ENCODE results near the gene ABHD12B.
A peak's percentile ranks its signal among the peaks of the same experiment; 100 is the strongest.
"Not testable (repeated sequence)": the region's sequence is repeated elsewhere in the genome, so short reads cannot be mapped to it uniquely, and the experiment has no call there.

ABHD12B gene

DNA sequence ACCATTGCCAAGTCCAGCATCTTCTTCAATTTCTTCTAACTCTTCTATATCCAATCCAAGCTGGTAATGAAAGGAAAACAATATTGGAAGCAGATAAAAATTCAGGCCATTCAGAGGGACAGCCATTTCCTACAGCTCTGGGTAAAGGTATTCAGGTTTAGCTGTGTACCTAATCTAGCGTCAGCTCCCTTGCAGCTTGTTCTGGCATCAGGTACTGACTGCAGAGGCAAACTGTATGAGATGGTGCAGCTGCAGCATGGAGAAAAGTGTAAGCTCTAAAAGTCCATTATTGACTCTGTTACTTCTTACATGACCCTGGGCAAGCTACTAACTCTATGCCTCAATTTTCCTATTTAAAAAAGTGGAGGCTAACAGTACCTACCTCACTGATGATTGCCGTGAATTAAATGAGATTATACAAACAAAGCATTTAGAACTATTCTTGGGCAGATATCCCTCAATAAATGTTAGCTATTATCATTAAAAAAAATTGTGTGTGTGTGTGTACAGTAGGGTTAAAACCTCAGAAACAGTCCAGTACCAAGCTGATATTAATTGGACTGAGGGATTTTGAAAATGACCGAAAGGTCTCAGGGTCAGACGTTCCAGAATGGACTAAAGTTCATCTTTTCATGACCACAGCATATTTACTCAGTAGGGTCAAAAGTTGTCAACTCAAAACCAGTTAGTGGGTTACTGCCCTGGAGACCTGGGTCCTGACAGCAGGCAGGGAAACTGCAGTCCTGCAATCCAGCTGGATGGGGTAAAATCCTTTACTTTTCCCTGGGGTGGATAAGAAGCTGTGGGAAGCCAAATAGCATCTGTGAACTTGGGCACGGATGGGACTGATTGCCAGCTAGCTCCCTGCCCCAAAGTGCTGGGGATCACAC, 63.5 kb downstream of the ABHD12B start:
- no peak for DNase-seq (ENCODE audit: low read depth in 2 of 3, low spot score in 1 of 3)

DNA sequence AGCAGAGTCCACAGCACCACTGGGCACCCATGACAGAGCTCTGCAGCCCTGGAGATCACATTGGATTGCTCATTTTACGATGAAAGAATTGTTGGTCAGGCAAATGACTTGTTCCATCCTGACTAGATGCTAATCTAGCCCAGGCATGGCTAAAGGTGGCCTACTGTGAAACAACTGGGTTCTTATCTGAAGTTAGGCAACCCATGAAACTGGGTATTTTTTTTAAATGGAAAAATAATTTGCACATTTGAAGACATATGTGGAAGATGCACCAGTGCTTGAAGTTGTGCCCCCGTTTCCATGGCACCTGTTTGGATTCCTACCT, 64.1 kb downstream of the ABHD12B start:
- DNase-seq (ENCODE audit: low read depth in 2 of 3, low spot score in 1 of 3) = no peak

DNA sequence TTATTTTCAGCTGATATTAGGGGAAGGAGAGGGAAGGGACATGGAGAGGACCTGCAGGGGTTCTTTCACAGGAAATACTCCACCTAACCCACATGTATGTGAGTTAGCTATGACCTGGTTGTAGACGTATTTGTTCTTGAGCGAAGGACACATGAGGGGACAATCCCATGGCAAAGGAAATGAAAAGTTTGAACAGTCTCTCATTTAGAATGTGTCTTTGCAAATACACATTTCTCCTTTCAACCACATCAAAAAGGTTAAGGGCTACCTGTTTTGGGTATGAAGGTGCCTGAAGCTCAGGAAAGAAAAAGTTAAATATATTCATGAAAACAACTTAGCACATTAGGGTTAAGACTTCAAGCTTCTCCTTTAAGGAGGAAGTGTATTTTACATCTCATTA, 65.0 kb downstream of the ABHD12B start:
- no peak for DNase-seq (ENCODE audit: low read depth in 2 of 3, low spot score in 1 of 3)

DNA sequence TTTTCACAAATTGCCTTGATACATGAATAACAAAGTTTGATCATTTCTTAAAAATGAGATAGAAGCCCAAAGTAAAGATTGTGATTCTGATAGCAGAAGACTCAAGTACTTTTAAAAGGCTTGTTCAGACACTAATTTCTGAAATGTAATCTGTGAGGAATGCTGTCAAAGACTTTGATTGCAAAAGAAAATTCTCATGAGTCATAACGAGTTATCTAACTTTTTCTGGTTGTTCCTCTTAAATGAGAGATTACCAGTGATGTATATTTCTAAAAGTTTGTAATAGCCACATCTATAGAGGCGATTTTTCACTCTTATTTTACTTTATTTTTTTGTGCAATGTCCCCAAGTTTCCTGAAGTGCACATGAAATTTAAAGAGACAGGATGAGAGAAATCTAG, 65.5 kb downstream of the ABHD12B start:
- no peak for DNase-seq (ENCODE audit: low read depth in 2 of 3, low spot score in 1 of 3)

DNA sequence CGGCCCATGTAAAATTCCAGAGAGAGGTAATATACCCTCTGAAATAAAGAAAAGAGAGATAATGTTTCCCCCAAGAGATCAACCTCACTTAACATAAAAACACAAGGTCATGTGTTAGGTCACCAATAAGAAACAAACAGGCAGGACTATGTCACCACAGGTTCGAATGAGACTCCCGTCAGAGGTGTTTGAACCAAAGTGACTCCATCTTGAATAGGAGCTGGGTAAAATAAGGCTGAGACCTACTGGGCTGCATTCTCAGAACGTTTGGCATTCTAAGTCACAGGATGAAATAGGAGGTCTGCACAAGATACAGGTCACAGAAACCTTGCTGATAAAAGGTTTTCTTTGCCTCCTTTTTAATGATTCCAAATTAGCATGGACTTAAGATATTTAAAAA, 65.9 kb downstream of the ABHD12B start:
- DNase-seq (ENCODE audit: low read depth in 2 of 3, low spot score in 1 of 3) = no peak

DNA sequence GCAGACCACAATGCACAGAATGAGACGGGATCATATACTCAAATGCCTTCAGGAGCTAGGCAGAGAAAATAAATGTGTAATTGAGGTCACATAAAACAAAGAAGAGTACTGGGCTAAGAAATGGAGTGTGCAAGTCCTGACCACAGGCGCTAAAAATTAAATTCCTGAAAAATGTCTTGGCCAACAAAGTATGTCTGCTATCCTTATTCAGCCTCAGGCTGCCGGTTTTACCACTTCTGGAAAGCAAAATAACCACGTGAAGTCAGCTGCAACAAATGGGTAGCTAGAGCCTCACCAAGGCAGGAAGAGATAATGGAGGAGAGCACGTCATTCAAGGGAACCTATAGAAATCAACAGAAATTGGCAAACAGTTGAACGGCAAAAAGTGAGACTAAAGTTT, 69.3 kb downstream of the ABHD12B start:
- DNase-seq (ENCODE audit: low read depth in 2 of 3, low spot score in 1 of 3) = no peak

DNA sequence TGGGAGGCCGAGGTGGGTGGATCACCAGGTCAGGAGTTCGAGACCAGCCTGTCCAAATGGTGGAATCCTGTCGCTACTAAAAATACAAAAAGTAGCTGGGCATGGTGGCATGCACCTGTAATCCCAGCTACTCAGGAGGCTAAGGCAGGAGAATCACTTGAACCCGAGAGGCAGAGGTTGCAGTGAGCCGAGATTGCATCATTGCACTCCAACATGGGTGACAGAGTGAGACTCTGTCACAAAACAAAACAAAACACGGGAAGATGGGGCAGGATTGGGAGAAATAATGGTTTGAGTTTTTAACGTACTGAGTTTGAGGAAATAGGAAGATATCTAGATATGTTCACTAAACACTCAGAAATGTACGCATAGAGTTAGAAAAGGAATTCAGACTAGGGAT, 69.8 kb downstream of the ABHD12B start:
- DNase-seq (ENCODE audit: low read depth in 2 of 3, low spot score in 1 of 3) = not testable (repeated sequence)

DNA sequence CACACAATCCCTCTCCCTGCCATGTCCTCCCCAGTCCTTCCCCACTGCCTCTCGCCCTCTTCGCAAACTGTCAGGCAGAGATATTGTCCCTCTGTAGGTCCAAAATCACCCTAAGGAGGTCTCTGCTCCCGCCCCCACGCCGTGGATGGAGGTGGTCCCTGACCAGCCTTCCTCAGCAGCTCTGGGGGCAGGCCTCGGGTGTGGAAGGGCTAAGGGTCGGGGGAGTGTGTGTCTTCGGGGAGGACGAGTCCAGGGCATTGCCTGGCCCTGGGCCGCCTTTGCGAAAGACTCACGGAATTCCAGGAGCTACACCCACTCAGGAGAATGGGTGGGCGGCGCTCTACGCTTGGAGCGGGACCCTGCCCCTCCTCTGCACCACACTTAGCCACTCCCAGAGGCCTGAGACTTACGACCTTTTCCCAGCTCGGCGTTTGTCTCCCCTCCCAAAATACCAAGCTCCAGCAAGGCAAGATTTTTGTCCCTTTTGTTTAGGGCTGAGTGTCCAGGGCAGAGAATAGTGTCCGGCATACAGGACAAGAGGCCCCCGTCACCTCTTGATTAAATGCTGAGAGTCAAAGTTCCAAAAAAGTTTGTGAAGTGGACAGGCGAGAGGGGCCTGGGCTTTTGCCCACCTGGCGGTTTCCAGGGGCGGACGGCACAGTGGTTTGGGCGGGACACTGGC, 71.5 kb downstream of the ABHD12B start:
- no peak for DNase-seq (ENCODE audit: low read depth in 2 of 3, low spot score in 1 of 3)

DNA sequence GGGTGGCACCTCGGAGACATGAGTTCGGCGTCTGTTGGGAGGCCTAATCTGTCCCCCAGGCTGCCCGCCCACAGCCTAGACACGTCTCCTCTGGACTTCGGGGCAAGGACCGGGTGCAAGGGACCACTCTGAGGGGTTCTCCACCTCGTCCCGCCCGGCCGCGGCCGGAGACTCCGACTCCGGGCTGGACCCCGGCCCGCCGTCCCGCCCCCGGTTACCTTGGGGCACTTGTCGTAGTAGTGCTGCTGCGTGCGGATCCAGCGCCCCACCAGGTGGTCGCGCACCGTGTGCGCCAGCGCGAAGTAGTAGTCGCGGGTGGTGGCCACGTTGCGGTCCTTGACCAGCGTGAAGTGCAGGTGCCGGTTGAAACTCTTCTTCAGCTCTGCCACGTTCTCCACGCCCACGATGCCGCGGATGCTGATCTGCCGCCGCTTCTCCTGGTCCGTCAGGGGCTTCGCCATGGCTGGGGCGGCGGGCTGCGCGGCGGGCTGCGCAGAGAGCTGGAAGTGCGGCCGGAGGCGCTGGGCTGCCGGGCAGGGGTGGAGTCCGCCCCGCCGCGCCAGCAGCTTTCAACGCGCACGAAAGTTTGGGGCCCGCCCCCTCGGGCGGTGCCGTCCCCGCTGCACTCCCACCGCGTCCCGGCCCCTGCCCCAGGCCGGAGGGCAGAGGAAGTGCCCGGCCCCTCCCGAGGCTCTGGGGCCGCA, 72.2 kb downstream of the ABHD12B start, which contains the start of gene PYGL:
TSS of gene PYGL (minus strand) at position 541 of the 704 bp plus-strand sequence. CDS start at position 461, 80 bp downstream.
- peak in 1 of 3 donors; percentile 38 for DNase-seq (ENCODE audit: low read depth in 2 of 3, low spot score in 1 of 3)

DNA sequence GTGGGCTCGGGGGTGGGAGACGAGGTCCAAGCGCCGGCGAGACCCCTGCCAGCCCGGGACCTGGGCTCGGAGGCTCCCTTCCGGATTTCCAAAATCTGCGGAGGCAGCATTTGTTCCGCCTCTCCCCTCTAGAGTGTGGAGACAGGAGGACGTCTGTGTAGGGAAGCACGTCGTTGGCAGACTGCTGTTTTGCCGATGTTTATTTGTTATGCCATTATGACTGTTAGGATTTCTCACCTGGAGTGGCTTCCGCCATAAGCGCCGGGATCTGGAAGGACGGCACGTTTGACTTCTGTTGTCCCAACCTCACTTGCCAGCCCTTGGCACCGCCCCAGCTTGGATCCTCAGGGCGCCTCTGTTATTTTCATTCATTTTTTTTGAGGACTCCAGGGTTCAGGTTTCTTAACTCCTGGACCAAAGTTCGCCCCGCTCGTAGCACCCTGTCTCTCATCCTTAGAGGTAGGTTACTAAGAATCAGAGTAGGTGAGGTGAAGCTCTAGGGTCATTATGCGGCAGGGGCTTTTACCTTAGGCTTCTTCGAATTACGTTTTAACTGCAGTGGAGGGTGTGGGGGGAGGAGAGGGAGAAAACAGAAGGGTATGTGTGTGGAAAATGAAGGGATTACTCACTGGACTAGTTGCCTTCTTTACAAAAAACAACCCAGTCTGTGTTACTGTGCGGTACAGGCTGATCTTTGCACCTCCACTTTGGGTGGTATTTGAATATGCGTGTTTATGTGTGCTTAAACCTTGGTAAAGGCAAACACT, 73.0 kb downstream of the ABHD12B start:
- DNase-seq (ENCODE audit: low read depth in 2 of 3, low spot score in 1 of 3) = no peak

DNA sequence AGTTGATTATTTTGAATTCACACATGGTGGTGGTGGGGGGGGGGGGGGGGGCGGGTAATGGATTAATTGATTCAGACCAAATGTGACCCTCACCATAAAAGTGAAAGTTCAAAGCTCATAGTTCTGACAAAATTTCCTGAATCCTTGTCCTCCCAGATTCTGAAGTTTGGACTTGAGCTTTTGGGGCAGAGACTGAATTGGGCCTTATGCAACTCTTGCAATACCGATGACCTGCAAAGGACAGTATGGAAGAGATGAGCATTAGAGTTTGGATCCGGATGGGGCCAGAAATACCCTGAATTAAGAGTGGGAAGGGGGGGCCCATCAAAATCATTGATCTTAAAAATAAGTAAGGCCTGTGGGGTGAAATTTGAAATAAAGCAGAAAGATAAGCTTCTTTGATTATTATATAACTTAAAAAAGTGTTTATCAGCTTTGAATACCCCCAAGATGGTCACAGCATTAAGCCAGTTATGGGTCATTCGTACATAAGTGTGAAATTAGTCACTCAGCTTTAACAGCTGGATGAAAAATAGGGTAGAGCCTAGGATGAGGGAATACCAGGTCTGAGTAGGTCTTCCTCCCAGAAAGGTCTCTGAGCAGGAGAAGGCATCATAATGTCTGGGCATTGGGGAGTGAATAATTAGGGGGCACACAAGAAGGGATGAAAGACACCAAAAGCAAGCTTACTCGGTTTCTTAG, 74.5 kb downstream of the ABHD12B start:
- DNase-seq (ENCODE audit: low read depth in 2 of 3, low spot score in 1 of 3) = no peak

DNA sequence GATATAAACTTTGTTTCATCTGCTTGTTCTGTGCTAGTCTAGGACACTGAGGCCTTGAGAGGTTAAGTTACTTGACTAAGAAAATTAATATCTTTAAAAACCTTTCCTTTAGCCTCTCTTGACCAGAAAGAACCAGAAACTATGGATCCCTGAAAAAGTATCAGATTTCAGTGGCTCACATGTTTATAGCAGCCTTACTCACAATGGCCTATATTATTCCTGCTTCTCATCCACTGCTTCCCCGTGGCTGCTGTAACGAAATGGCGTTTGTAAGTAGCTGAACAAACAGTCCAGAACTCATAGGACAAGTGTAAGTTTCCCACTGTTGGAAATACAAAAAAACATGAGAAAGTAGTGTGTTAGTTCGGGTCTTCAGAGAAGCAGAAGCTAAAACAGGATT, 75.6 kb downstream of the ABHD12B start:
- DNase-seq (ENCODE audit: low read depth in 2 of 3, low spot score in 1 of 3) = no peak

DNA sequence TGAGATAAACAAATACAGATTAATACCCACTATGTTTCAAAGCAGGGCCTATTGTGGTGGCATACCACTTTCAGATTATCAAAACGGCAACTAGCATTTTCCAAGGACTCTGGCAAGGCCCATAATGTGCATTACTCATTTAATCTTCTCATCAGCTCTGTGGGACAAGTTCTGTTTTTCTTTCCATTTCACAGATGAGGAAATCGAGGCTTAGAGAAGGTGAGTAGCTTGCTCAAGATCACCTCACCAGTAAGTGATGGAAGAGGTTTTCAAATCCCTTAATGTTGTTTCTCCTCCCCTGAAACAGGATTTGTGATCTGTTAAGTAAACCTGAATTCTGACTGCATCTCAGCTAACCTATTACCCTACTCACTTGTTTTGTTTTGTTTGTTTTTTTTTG, 76.4 kb downstream of the ABHD12B start:
- no peak for DNase-seq (ENCODE audit: low read depth in 2 of 3, low spot score in 1 of 3)

DNA sequence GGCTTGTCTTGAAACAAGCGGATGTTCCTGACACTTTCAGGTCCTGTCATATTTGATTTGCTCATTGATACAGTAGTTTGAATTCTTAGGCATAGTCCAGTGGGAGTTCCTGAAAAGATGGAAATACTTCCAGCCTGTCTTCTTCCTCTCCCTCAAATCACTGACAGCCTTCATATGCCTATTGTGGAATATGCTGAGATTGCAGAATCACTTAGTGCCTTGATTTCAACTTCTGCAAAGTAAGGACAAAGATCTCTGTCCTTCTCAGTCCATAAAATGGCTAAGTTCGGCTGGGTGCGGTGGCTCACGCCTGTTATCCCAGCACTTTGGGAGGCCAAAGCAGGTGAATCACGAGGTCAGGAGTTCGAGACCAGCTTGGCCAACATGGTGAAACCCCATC, 79.2 kb downstream of the ABHD12B start:
- DNase-seq (ENCODE audit: low read depth in 2 of 3, low spot score in 1 of 3) = no peak

DNA sequence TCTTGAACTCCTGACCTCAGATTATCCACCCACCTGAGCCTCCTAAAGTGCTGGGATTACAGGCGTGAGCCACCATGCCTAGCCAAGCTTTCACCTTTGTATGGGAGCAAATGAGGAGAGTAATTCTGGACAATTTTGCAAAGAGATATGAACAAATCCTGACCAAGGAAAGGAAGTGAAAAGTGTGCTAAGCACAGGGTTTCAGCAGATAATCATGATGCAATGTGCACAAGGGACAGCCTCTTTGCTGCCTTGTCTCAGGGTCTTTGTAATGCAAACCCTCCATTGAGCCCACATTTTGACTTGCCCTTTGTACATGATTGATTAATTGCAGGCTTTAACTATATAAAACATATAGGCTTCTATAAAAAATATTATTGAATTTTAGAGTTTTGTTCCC, 81.6 kb downstream of the ABHD12B start:
- no peak for DNase-seq (ENCODE audit: low read depth in 2 of 3, low spot score in 1 of 3)

Measured in stimulated activated CD4-positive, alpha-beta T cell treated with anti-CD3 and anti-CD28 coated beads, Interleukin-12 subunit alpha, Interleukin-12 subunit beta, amount 100 ng/mL, for 48 hours (primary cell).